Liver (tissue), 9 donors: ENCODE measurements around the gene SLC25A22. TPM values are rescaled to one million over a fixed set of nuclear protein-coding genes. Genes with fewer than 3 reads are reported as not detected.

Source experiments
- DNase-seq: peaks from one replicate; pipeline ENCODE4 v3.0.0-alpha.2; 2017; ENCODE audit warnings: low spot score
- H3K27ac ChIP-seq, 2 donors: one replicate each; pipeline ENCODE4 v1.7.0; 2013; ENCODE audit warnings: inconsistent platforms in 2 of 2, low read length in 2 of 2, control low read depth in 1 of 2, low read depth in 1 of 2, mild to moderate bottlenecking in 1 of 2
- H3K27me3 ChIP-seq, 4 donors: one replicate each; pipeline versions ENCODE4 v1.6.1 to v1.7.0; 2013; ENCODE audit warnings: low read length in 3 of 4, inconsistent platforms in 1 of 4, mild to moderate bottlenecking in 1 of 4, moderate library complexity in 1 of 4; ENCODE audit not compliant: control insufficient read depth in 4 of 4, insufficient read depth in 4 of 4
- H3K36me3 ChIP-seq, 4 donors: one replicate each; pipeline versions ENCODE4 v1.6.1 to v1.7.0; 2013; ENCODE audit warnings: low read length in 3 of 4, mild to moderate bottlenecking in 3 of 4, low read depth in 1 of 4, moderate library complexity in 1 of 4; ENCODE audit not compliant: control insufficient read depth in 4 of 4, insufficient read depth in 3 of 4
- H3K4me1 ChIP-seq, 4 donors: one replicate each; pipeline versions ENCODE4 v1.6.1 to v1.7.0; 2013; ENCODE audit warnings: low read length in 3 of 4, mild to moderate bottlenecking in 3 of 4, moderate library complexity in 1 of 4; ENCODE audit not compliant: control insufficient read depth in 4 of 4, insufficient read depth in 4 of 4
- H3K4me3 ChIP-seq, 3 donors: one replicate each; pipeline versions ENCODE4 v1.6.1 to v1.7.0; 2013; ENCODE audit warnings: low read length in 3 of 3, control low read depth in 1 of 3, low read depth in 1 of 3, mild to moderate bottlenecking in 1 of 3
- H3K9ac ChIP-seq, 2 donors: one replicate each; pipeline ENCODE4 v1.7.0; 2013; ENCODE audit warnings: low read length in 2 of 2, mild to moderate bottlenecking in 2 of 2, moderate library complexity in 2 of 2, control low read depth in 1 of 2, low read depth in 1 of 2
- H3K9me3 ChIP-seq, 4 donors: one replicate each; pipeline versions ENCODE4 v1.6.1 to v1.7.0; 2013; ENCODE audit warnings: low read length in 3 of 4; ENCODE audit not compliant: control insufficient read depth in 4 of 4
- EGR1 ChIP-seq, 2 donors: IDR thresholded peaks; 2 replicates each; pipeline ENCODE4 v1.6.1; 2016 to 2018; ENCODE audit warnings: antibody characterized with exemption in 2 of 2, low read depth in 2 of 2
- FOXA1 ChIP-seq: IDR thresholded peaks from 2 replicates; pipeline ENCODE4 v1.6.1; 2016; ENCODE audit warnings: antibody characterized with exemption
- FOXA2 ChIP-seq: IDR thresholded peaks from 2 replicates; pipeline ENCODE4 v1.6.1; 2016; ENCODE audit warnings: antibody characterized with exemption
- GABPA ChIP-seq, 2 donors: IDR thresholded peaks in 1 of 2; conservative IDR thresholded peaks in 1 of 2; 2 replicates each; pipeline ENCODE4 v1.6.1; 2016; ENCODE audit warnings: antibody characterized with exemption in 2 of 2, mild to moderate bottlenecking in 1 of 2, moderate library complexity in 1 of 2
- HNF4A ChIP-seq, 2 donors: conservative IDR thresholded peaks; 2 replicates each; pipeline ENCODE4 v1.6.1; 2016; ENCODE audit warnings: antibody characterized with exemption in 2 of 2, mild to moderate bottlenecking in 2 of 2
- HNF4G ChIP-seq: IDR thresholded peaks from 2 replicates; pipeline ENCODE4 v1.6.1; 2016; ENCODE audit warnings: antibody characterized with exemption
- JUND ChIP-seq, 2 donors: IDR thresholded peaks; 2 replicates each; pipeline ENCODE4 v1.6.1; 2016; ENCODE audit warnings: antibody characterized with exemption in 2 of 2
- NR2F2 ChIP-seq: IDR thresholded peaks from 2 replicates; pipeline ENCODE4 v1.6.1; 2016; ENCODE audit warnings: antibody characterized with exemption
- RXRA ChIP-seq, 2 donors: IDR thresholded peaks; 2 replicates each; pipeline ENCODE4 v1.6.1; 2017 to 2018; ENCODE audit warnings: antibody characterized with exemption in 2 of 2, mild to moderate bottlenecking in 1 of 2
- SP1 ChIP-seq: IDR thresholded peaks from 2 replicates; pipeline ENCODE4 v1.6.1; 2018; ENCODE audit warnings: antibody characterized with exemption, mild to moderate bottlenecking
- TAF1 ChIP-seq: conservative IDR thresholded peaks from 2 replicates; pipeline ENCODE4 v1.6.1; 2016; ENCODE audit warnings: antibody characterized with exemption, mild to moderate bottlenecking
- YY1 ChIP-seq: IDR thresholded peaks from 2 replicates; pipeline ENCODE4 v1.6.1; 2016; ENCODE audit warnings: antibody characterized with exemption, mild to moderate bottlenecking
- WGBS: extraction: QIAGEN DNeasy Blood & Tissue Kit; methylation state at CpG from one replicate; pipeline ENCODE4 v1.1.7; 2013; 5-methylcytosine and 5-hydroxymethylcytosine counted together
- polyA plus RNA-seq, 2 donors: library from polyadenylated mRNA; stranded (reverse) in 1 of 2; unstranded in 1 of 2; fragments of 200-250 nt in 1 of 2; fragments of >200 nt in 1 of 2; fragmentation: Nextera tagmentation in 1 of 2; extraction: Ambion mirVana in 1 of 2; gene quantifications; one replicate each; pipeline versions ENCODE4 v1.2.1 to v1.2.3, GENCODE V29; 2013 to 2015
- total RNA-seq, 2 donors: library from RNA; depleted of rRNA; stranded (reverse); fragments of >200 nt; gene quantifications; one replicate each; pipeline ENCODE4 v1.2.3, GENCODE V29; 2014
- TF ChIP-seq, protein P1 (sequence below): fragments of 150-350 bp; IDR thresholded peaks from 2 replicates; pipeline ENCODE4 v1.5.1; 2017; ENCODE audit warnings: improper control_type of control experiment, low read depth, low read length; ENCODE audit not compliant: missing input control
- TF ChIP-seq, protein P2 (sequence below): IDR thresholded peaks from 2 replicates; pipeline ENCODE4 v1.6.1; 2016; ENCODE audit warnings: antibody characterized with exemption
- TF ChIP-seq, protein P3 (sequence below): IDR thresholded peaks from 2 replicates; pipeline ENCODE4 v1.6.1; 2016; ENCODE audit warnings: antibody characterized with exemption, mild to moderate bottlenecking
- TF ChIP-seq, protein P4 (sequence below): IDR thresholded peaks from 2 replicates; pipeline ENCODE4 v1.6.1; 2016; ENCODE audit warnings: antibody characterized with exemption
- TF ChIP-seq, protein P5 (sequence below): IDR thresholded peaks from 2 replicates; pipeline ENCODE4 v1.6.1; 2016; ENCODE audit warnings: antibody characterized with exemption
- donor health status: healthy.
- donor health status: healthy.
- donor health status: healthy.
- donor health status: healthy.
- donor health status: healthy.

SLC25A22 gene
- total and polyA plus RNA-seq, 4 donors, result 5.3 to 26.8 (median 12.1) TPM

DNA sequence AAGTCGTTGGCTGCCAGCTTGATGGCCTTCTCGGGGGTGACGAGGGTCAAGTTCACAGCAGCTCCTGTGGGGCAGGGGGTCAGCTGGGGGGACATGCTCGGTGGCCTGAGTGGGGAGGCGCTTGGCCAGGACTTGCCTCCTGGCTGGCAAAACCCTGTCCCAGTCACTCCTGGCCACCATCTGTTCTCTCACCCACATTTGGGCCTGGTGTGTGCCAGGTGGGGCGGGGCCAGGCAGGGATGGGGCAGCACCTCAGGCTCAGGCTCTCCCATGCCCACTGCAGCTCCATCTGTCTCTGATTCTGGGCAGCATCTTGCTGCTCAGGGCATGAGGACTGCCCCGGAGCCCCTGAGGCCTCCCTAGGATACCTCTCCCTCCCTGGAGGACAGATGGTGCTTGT, 4.5 kb downstream of the SLC25A22 start:
- no peak overlapping the region for H3K4me3 ChIP-seq
- H3K4me1 ChIP-seq, result peaks cover 11 to 47% (median 30%) of the 10 kb centered on the region in 4 donors
- no peaks in the 10 kb centered on the region for H3K9me3 ChIP-seq
- H3K9ac ChIP-seq, result no peak overlapping the region
- TF ChIP-seq TAF1 (no peak), HNF4A (conservative IDR thresholded peaks at IDR 0.05) (no peak), GABPA (IDR thresholded peaks at IDR 0.05 in 1 of 2, conservative IDR thresholded peaks at IDR 0.05 in 1 of 2) (no peak), RXRA (IDR thresholded peaks at IDR 0.05) (no peak), FOXA2 (no peak), JUND (IDR thresholded peaks at IDR 0.05) (no peak)
- TF ChIP-seq, protein P1, sequence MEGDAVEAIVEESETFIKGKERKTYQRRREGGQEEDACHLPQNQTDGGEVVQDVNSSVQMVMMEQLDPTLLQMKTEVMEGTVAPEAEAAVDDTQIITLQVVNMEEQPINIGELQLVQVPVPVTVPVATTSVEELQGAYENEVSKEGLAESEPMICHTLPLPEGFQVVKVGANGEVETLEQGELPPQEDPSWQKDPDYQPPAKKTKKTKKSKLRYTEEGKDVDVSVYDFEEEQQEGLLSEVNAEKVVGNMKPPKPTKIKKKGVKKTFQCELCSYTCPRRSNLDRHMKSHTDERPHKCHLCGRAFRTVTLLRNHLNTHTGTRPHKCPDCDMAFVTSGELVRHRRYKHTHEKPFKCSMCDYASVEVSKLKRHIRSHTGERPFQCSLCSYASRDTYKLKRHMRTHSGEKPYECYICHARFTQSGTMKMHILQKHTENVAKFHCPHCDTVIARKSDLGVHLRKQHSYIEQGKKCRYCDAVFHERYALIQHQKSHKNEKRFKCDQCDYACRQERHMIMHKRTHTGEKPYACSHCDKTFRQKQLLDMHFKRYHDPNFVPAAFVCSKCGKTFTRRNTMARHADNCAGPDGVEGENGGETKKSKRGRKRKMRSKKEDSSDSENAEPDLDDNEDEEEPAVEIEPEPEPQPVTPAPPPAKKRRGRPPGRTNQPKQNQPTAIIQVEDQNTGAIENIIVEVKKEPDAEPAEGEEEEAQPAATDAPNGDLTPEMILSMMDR, result no peak
- TF ChIP-seq, protein P2, sequence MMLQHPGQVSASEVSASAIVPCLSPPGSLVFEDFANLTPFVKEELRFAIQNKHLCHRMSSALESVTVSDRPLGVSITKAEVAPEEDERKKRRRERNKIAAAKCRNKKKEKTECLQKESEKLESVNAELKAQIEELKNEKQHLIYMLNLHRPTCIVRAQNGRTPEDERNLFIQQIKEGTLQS, result no peak
- TF ChIP-seq, protein P3, sequence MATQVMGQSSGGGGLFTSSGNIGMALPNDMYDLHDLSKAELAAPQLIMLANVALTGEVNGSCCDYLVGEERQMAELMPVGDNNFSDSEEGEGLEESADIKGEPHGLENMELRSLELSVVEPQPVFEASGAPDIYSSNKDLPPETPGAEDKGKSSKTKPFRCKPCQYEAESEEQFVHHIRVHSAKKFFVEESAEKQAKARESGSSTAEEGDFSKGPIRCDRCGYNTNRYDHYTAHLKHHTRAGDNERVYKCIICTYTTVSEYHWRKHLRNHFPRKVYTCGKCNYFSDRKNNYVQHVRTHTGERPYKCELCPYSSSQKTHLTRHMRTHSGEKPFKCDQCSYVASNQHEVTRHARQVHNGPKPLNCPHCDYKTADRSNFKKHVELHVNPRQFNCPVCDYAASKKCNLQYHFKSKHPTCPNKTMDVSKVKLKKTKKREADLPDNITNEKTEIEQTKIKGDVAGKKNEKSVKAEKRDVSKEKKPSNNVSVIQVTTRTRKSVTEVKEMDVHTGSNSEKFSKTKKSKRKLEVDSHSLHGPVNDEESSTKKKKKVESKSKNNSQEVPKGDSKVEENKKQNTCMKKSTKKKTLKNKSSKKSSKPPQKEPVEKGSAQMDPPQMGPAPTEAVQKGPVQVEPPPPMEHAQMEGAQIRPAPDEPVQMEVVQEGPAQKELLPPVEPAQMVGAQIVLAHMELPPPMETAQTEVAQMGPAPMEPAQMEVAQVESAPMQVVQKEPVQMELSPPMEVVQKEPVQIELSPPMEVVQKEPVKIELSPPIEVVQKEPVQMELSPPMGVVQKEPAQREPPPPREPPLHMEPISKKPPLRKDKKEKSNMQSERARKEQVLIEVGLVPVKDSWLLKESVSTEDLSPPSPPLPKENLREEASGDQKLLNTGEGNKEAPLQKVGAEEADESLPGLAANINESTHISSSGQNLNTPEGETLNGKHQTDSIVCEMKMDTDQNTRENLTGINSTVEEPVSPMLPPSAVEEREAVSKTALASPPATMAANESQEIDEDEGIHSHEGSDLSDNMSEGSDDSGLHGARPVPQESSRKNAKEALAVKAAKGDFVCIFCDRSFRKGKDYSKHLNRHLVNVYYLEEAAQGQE, result no peak
- TF ChIP-seq, protein P4, sequence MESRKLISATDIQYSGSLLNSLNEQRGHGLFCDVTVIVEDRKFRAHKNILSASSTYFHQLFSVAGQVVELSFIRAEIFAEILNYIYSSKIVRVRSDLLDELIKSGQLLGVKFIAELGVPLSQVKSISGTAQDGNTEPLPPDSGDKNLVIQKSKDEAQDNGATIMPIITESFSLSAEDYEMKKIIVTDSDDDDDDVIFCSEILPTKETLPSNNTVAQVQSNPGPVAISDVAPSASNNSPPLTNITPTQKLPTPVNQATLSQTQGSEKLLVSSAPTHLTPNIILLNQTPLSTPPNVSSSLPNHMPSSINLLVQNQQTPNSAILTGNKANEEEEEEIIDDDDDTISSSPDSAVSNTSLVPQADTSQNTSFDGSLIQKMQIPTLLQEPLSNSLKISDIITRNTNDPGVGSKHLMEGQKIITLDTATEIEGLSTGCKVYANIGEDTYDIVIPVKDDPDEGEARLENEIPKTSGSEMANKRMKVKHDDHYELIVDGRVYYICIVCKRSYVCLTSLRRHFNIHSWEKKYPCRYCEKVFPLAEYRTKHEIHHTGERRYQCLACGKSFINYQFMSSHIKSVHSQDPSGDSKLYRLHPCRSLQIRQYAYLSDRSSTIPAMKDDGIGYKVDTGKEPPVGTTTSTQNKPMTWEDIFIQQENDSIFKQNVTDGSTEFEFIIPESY, result no peak
- H3K27ac ChIP-seq, result no peak overlapping the region
- no peaks in the 10 kb centered on the region for H3K27me3 ChIP-seq
- WGBS, result 83% methylated on average over 7 of the region's 7 CpGs
- H3K36me3 ChIP-seq, result peaks cover 0 to 10% (median 5%) of the 10 kb centered on the region in 4 donors
- DNase-seq, result no peak

DNA sequence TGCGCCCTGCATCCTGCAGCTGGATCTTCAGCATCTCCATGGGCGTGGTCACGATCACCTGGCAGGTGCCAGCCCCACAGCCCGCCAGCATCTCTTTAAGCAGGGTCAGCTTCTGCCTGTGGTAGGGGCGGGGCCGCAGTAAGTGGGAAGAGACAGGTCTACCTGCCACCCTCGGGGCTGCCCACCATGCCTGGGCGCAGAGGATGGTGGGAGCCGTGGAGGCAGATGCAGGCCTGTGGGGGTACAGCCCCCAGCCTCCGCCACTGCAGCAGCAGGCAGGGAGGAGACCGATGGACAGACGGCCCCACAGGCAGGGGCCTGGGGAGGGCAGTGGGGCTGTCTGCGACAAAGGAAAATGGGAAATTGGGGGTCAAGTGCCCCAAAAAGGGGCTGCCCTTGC, 5.2 kb downstream of the SLC25A22 start:
- no peak for DNase-seq
- Histone ChIP-seq H3K9ac (no peak overlapping the region), H3K27ac (no peak overlapping the region), H3K4me3 (no peak overlapping the region), H3K4me1 (peaks cover 7 to 41% (median 28%) of the 10 kb centered on the region in 4 donors), H3K9me3 (no peaks in the 10 kb centered on the region), H3K27me3 (no peaks in the 10 kb centered on the region), H3K36me3 (peaks cover 0 to 10% (median 5%) of the 10 kb centered on the region in 4 donors)
- TF ChIP-seq FOXA2 (no peak), TAF1 (no peak), FOXA1 (no peak), EGR1 (IDR thresholded peaks at IDR 0.05; ENCODE audit: low read depth in 2 of 2) (no peak), SP1 (no peak), NR2F2 (no peak), HNF4G (no peak), YY1 (no peak), GABPA (IDR thresholded peaks at IDR 0.05 in 1 of 2, conservative IDR thresholded peaks at IDR 0.05 in 1 of 2) (no peak), JUND (IDR thresholded peaks at IDR 0.05) (no peak)
- TF ChIP-seq, protein P2, result no peak
- TF ChIP-seq, protein P4, result no peak
- TF ChIP-seq, protein P3, result no peak
- TF ChIP-seq, protein P5, sequence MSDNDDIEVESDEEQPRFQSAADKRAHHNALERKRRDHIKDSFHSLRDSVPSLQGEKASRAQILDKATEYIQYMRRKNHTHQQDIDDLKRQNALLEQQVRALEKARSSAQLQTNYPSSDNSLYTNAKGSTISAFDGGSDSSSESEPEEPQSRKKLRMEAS, result no peak
- 95% methylated on average over 13 of the region's 13 CpGs for WGBS
